DOHH2 (cell line): ENCODE measurements around the gene CCDC91.

ENCODE experiments used
- H3F3A ChIP-seq: fragments of 200-600 bp; sonication (generic), shearing (Covaris generic); 2 replicates; pipeline ENCODE4 v1.6.0; 2016; ENCODE audit warnings: antibody characterized with exemption, mild to moderate bottlenecking; ENCODE audit not compliant: control insufficient read depth, insufficient read depth
- H3K27ac ChIP-seq: fragments of 200-600 bp; sonication (generic); 2 replicates; pipeline ENCODE4 v1.5.1; 2014; ENCODE audit warnings: low read depth, mild to moderate bottlenecking, low read length, moderate library complexity
- H3K27me3 ChIP-seq: fragments of 200-600 bp; sonication (generic); 2 replicates; pipeline ENCODE4 v1.6.1; 2014; ENCODE audit warnings: mild to moderate bottlenecking, low read length, mixed read lengths; ENCODE audit not compliant: control insufficient read depth
- H3K36me3 ChIP-seq: fragments of 200-600 bp; sonication (generic); 2 replicates; pipeline ENCODE4 v1.6.1; 2014; ENCODE audit warnings: mild to moderate bottlenecking, low read length, moderate library complexity, mixed read lengths; ENCODE audit not compliant: control insufficient read depth
- H3K4me1 ChIP-seq: fragments of 200-600 bp; sonication (generic); 2 replicates; pipeline ENCODE4 v1.6.1; 2014; ENCODE audit warnings: mild to moderate bottlenecking, low read length, mixed read lengths; ENCODE audit not compliant: control insufficient read depth
- H3K4me2 ChIP-seq: fragments of 200-600 bp; sonication (generic); 2 replicates; pipeline ENCODE4 v1.6.0; 2014; ENCODE audit warnings: mild to moderate bottlenecking, low read length, moderate library complexity
- H3K4me3 ChIP-seq: fragments of 200-600 bp; sonication (generic); 2 replicates; pipeline ENCODE4 v1.5.1; 2014; ENCODE audit warnings: mild to moderate bottlenecking, low read length, mixed read lengths
- H3K79me2 ChIP-seq: fragments of 200-600 bp; sonication (generic); 2 replicates; pipeline ENCODE4 v1.6.1; 2014; ENCODE audit warnings: mild to moderate bottlenecking, low read length, mixed read lengths; ENCODE audit not compliant: control insufficient read depth
- H3K9me2 ChIP-seq: fragments of 200-600 bp; sonication (generic); replicated peaks from 2 replicates; pipeline ENCODE4 v1.6.1; 2014; ENCODE audit warnings: mild to moderate bottlenecking, low read length, mixed read lengths; ENCODE audit not compliant: control insufficient read depth
- H3K9me3 ChIP-seq: fragments of 200-600 bp; sonication (generic); 2 replicates; pipeline ENCODE4 v1.6.1; 2014; ENCODE audit warnings: antibody characterized with exemption, low read length, mixed read lengths; ENCODE audit not compliant: control insufficient read depth, insufficient read depth
- H4K20me1 ChIP-seq: fragments of 200-600 bp; sonication (generic); 2 replicates; pipeline ENCODE4 v1.6.0; 2014; ENCODE audit warnings: low read depth, mild to moderate bottlenecking, antibody characterized with exemption, low read length, moderate library complexity; ENCODE audit not compliant: control insufficient read depth, insufficient read depth
- EZH2phosphoT487 ChIP-seq: fragments of 200-600 bp; sonication (generic); IDR thresholded peaks from 2 replicates; pipeline ENCODE4 v1.6.1; 2017; ENCODE audit warnings: borderline replicate concordance, mild to moderate bottlenecking, antibody characterized with exemption, low read length, moderate library complexity, mixed read lengths
- TF ChIP-seq, protein P1 (sequence below): fragments of 200-600 bp; sonication (generic); IDR thresholded peaks from one replicate; pipeline ENCODE4 v1.5.1; 2014; ENCODE audit warnings: antibody characterized with exemption, mild to moderate bottlenecking, low read depth, low read length; ENCODE audit not compliant: poor library complexity, severe bottlenecking

Gene CCDC91

GRCh38 chr12:28248555-28249145, 58.4 kb downstream of the CCDC91 start:
- Histone ChIP-seq H3K27ac (no peak overlapping the region), H3K9me3 (no peaks in the 10 kb centered on the region), H3K27me3 (no peaks in the 10 kb centered on the region), H4K20me1 (no peaks in the 10 kb centered on the region), H3F3A (no peaks in the 10 kb centered on the region), H3K9me2 (no peaks in the 10 kb centered on the region), H3K36me3 (no peaks in the 10 kb centered on the region), H3K79me2 (peaks cover 14% of the 10 kb centered on the region), H3K4me3 (no peak overlapping the region), H3K4me2 (no peak overlapping the region), H3K4me1 (no peaks in the 10 kb centered on the region)
- TF ChIP-seq EZH2phosphoT487, result no peak

DNA sequence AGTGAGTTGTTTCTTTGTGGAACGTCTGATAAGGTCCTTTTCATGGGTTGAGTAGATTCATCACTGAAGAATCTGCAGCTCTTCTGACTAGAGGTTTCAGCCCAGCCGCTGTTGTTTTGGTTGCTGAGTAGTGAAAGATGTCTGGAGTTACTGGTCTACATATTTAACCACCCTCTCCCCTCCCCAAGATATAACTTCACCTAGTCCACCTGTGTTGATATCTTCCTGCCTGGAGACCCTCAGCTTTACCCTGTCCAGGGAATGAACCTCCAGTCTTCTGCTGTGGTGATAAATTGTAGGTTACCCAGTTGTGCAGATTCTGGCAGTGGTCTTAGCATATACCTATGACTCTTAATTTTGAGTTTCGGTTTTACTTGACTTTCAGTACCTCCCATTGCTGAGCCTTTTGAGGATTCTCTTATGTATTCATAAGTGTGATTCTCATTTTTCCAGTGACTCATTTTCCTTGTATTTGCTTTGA, 62.9 kb downstream of the CCDC91 start:
- Histone ChIP-seq H3K9me2 (no peaks in the 10 kb centered on the region), H4K20me1 (no peaks in the 10 kb centered on the region), H3K27me3 (no peaks in the 10 kb centered on the region), H3K4me3 (no peak overlapping the region), H3K9me3 (no peaks in the 10 kb centered on the region), H3K79me2 (peaks cover 14% of the 10 kb centered on the region), H3F3A (no peaks in the 10 kb centered on the region), H3K27ac (no peak overlapping the region), H3K4me2 (no peak overlapping the region), H3K4me1 (no peaks in the 10 kb centered on the region), H3K36me3 (no peaks in the 10 kb centered on the region)
- TF ChIP-seq, protein P1, sequence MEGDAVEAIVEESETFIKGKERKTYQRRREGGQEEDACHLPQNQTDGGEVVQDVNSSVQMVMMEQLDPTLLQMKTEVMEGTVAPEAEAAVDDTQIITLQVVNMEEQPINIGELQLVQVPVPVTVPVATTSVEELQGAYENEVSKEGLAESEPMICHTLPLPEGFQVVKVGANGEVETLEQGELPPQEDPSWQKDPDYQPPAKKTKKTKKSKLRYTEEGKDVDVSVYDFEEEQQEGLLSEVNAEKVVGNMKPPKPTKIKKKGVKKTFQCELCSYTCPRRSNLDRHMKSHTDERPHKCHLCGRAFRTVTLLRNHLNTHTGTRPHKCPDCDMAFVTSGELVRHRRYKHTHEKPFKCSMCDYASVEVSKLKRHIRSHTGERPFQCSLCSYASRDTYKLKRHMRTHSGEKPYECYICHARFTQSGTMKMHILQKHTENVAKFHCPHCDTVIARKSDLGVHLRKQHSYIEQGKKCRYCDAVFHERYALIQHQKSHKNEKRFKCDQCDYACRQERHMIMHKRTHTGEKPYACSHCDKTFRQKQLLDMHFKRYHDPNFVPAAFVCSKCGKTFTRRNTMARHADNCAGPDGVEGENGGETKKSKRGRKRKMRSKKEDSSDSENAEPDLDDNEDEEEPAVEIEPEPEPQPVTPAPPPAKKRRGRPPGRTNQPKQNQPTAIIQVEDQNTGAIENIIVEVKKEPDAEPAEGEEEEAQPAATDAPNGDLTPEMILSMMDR, result no peak
- no peak for TF ChIP-seq EZH2phosphoT487

DNA sequence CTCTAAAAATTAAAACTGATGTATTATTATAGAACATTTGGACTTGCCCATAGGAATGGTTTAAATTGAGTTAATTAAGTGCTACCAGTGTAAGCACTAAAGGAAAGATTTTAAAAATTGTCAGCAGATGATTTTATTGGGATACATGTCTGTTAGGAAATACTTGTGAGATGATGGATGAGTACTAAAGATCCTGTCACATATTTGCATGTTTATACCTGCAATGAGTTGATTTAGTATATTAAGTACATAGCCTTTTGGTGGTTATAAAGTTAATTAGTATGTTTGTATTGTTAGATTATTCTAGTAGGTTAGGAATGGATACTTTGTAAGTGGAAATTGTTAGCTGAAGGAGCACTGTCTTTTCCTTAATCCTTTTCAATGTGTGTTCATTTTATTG, 67.2 kb downstream of the CCDC91 start:
- Histone ChIP-seq H3K36me3 (no peaks in the 10 kb centered on the region), H3K4me2 (no peak overlapping the region), H3K9me2 (no peaks in the 10 kb centered on the region), H3F3A (no peaks in the 10 kb centered on the region), H3K4me3 (no peak overlapping the region), H4K20me1 (no peaks in the 10 kb centered on the region), H3K27ac (no peak overlapping the region), H3K27me3 (no peaks in the 10 kb centered on the region), H3K9me3 (no peaks in the 10 kb centered on the region), H3K4me1 (no peaks in the 10 kb centered on the region), H3K79me2 (peaks cover 7% of the 10 kb centered on the region)
- TF ChIP-seq, protein P1, result no peak
- TF ChIP-seq EZH2phosphoT487, result no peak

- Histone ChIP-seq H3K4me3 (no peak overlapping the region), H3K36me3 (no peaks in the 10 kb centered on the region), H3K27me3 (no peaks in the 10 kb centered on the region), H3K4me2 (no peak overlapping the region), H3K9me2 (no peaks in the 10 kb centered on the region), H3K9me3 (no peaks in the 10 kb centered on the region), H3K4me1 (no peaks in the 10 kb centered on the region), H3K27ac (no peak overlapping the region), H3F3A (no peaks in the 10 kb centered on the region), H3K79me2 (no peaks in the 10 kb centered on the region), H4K20me1 (no peaks in the 10 kb centered on the region)
- TF ChIP-seq EZH2phosphoT487, result no peak
- TF ChIP-seq, protein P1, result no peak
These were observed 68.7 kb downstream of the CCDC91 start for GRCh38 chr12:28258998-28259397.
